Endothelial cell of umbilical vein (primary cell): ENCODE data around the gene NAPB. TPM values are rescaled to one million over a fixed set of nuclear protein-coding genes. Genes with fewer than 3 reads are reported as not detected.

Experiments used
- BruUV-seq: library from RNA; stranded (reverse); fragments of 400-500 nt; replicated peaks from 2 replicates; lab custom pipeline; 2021; lab: Mats Ljungman, UMichigan
- CTCF ChIA-PET: fragments of 300-600, 350-600 bp; sonication (Branson Sonifier 250); formaldehyde crosslinking; loops from one replicate; lab custom pipeline; 2021; ENCODE audit warnings: antibody characterized with exemption, inconsistent platforms; lab: Charles Lee
- POLR2A ChIA-PET: fragments of 300-600, 350-600 bp; sonication (Branson Sonifier 250); formaldehyde crosslinking; loops from one replicate; lab custom pipeline; 2021; ENCODE audit warnings: antibody characterized with exemption, inconsistent platforms; lab: Charles Lee
- DNase-seq: peaks from one replicate; pipeline ENCODE4 v3.0.0-alpha.2; 2011; ENCODE audit warnings: low read depth, low spot score
- FAIRE-seq: peaks from 2 replicates; lab custom pipeline; 2011; peaks lifted over from hg19 to GRCh38; lab: Jason Lieb, UNC
- H2AFZ ChIP-seq: 2 replicates; pipeline ENCODE4 v1.6.0; 2012; ENCODE audit warnings: low read depth, low read length, control low read depth, inconsistent platforms
- H3K27ac ChIP-seq: 2 replicates; pipeline ENCODE4 v1.5.1; 2011; ENCODE audit warnings: low read depth, mild to moderate bottlenecking, control low read depth, low read length, moderate library complexity; ENCODE audit not compliant: insufficient read depth
- H3K27me3 ChIP-seq, 2 experiments: 2 replicates each; pipeline versions ENCODE4 v1.6.0 to v1.6.1; 2011; ENCODE audit warnings: low read length in 2 of 2, mixed read lengths in 1 of 2; ENCODE audit not compliant: control insufficient read depth in 2 of 2, insufficient read depth in 2 of 2
- H3K36me3 ChIP-seq, 2 experiments: 2 replicates in 1 of 2; 3 replicates in 1 of 2; pipeline ENCODE4 v1.5.1; 2011; ENCODE audit warnings: low read length in 2 of 2, mild to moderate bottlenecking in 1 of 2, moderate library complexity in 1 of 2; ENCODE audit not compliant: control insufficient read depth in 2 of 2, insufficient read depth in 2 of 2; ENCODE audit errors: extremely low read depth in 1 of 2
- H3K4me1 ChIP-seq: 3 replicates; pipeline ENCODE4 v1.5.1; 2011; ENCODE audit warnings: mild to moderate bottlenecking, low read length; ENCODE audit not compliant: control insufficient read depth, insufficient read depth; ENCODE audit errors: extremely low read depth
- H3K4me2 ChIP-seq: 2 replicates; pipeline ENCODE4 v1.6.1; 2011; ENCODE audit warnings: low read length, control low read depth, mixed read lengths; ENCODE audit not compliant: insufficient read depth
- H3K4me3 ChIP-seq, 3 experiments: fragments of 200-600 bp in 1 of 3; sonication (generic), shearing (Covaris generic) in 1 of 3; replicated peaks in 1 of 3; 2 replicates each; pipeline ENCODE4 v1.5.1; 2011 to 2016; ENCODE audit warnings: control low read depth in 3 of 3, low read length in 3 of 3, mild to moderate bottlenecking in 2 of 3, inconsistent platforms in 1 of 3, low read depth in 1 of 3, moderate library complexity in 1 of 3; ENCODE audit not compliant: insufficient read depth in 1 of 3
- H3K79me2 ChIP-seq: 2 replicates; pipeline ENCODE4 v1.6.0; 2012; ENCODE audit warnings: low read length, inconsistent platforms; ENCODE audit not compliant: control insufficient read depth, insufficient read depth
- H3K9ac ChIP-seq: replicated peaks from 2 replicates; pipeline ENCODE3; 2011; ENCODE audit warnings: low read length, control low read depth; ENCODE audit not compliant: insufficient read depth; ENCODE audit errors: extremely low read depth
- H3K9me1 ChIP-seq: replicated peaks from 3 replicates; pipeline ENCODE4 v1.6.0; 2011; ENCODE audit warnings: mild to moderate bottlenecking, low read length; ENCODE audit not compliant: control insufficient read depth, insufficient read depth; ENCODE audit errors: extremely low read depth
- H3K9me3 ChIP-seq: replicated peaks from 2 replicates; pipeline ENCODE4 v1.5.1; 2012; ENCODE audit warnings: low read length, inconsistent platforms; ENCODE audit not compliant: control insufficient read depth, insufficient read depth
- H4K20me1 ChIP-seq: replicated peaks from 2 replicates; pipeline ENCODE3; 2011; ENCODE audit warnings: mild to moderate bottlenecking, low read length; ENCODE audit not compliant: control insufficient read depth, insufficient read depth; ENCODE audit errors: extremely low read depth
- CTCF ChIP-seq, 2 donors: IDR thresholded peaks; 1 replicate in 1 of 2; 2 replicates in 1 of 2; pipeline ENCODE4 v1.5.1; 2011; ENCODE audit warnings: low read length in 2 of 2, mild to moderate bottlenecking in 2 of 2, moderate library complexity in 2 of 2, control low read depth in 1 of 2, inconsistent platforms in 1 of 2, low read depth in 1 of 2; ENCODE audit not compliant: insufficient read depth in 1 of 2; ENCODE audit errors: extremely low read depth in 1 of 2
- EZH2 ChIP-seq: IDR thresholded peaks from 2 replicates; pipeline ENCODE4 v1.6.1; 2012; ENCODE audit warnings: borderline replicate concordance, low read depth, mild to moderate bottlenecking, moderate library complexity, low read length, inconsistent platforms; ENCODE audit not compliant: severe bottlenecking
- GATA2 ChIP-seq: IDR thresholded peaks from 2 replicates; pipeline ENCODE4 v1.7.0; 2011; ENCODE audit warnings: low read depth, mild to moderate bottlenecking, moderate library complexity, mixed read lengths, low read length; ENCODE audit not compliant: insufficient read length, insufficient read depth
- JUN ChIP-seq: IDR thresholded peaks from 2 replicates; pipeline ENCODE4 v1.6.1; 2011; ENCODE audit warnings: borderline replicate concordance, low read depth; ENCODE audit not compliant: insufficient read length, insufficient read depth
- MYC ChIP-seq: IDR thresholded peaks from one replicate; pipeline ENCODE4 v1.6.1; 2011; ENCODE audit warnings: mild to moderate bottlenecking, low read depth, low read length
- POLR2AphosphoS5 ChIP-seq: IDR thresholded peaks from 2 replicates; pipeline ENCODE4 v1.6.1; 2012; ENCODE audit warnings: low read depth, mild to moderate bottlenecking, control low read depth, low read length, moderate library complexity; ENCODE audit not compliant: insufficient read depth
- dilution Hi-C: fragments of 300-500 bp; cut with MboI; formaldehyde crosslinking; loops from one replicate; pipeline ENCODE4 v1.15.0; 2019; ENCODE audit warnings: low sequenced_read_pairs; ENCODE audit not compliant: extremely low pct_ligation_motif_present
- intact Hi-C: fragments of 100-400 bp; cut with micrococcal nuclease; formaldehyde crosslinking; loops from one replicate; pipeline ENCODE4 v1.10.0; 2022
- polyA plus RNA-seq, 4 experiments: library from polyadenylated mRNA; depleted of rRNA in 3 of 4; stranded (reverse) in 3 of 4; unstranded in 1 of 4; fragments of >200 nt; gene quantifications; 2 replicates each; pipeline versions ENCODE4 v1.2.1 to v1.2.3, GENCODE V29; 2011 to 2012; ENCODE audit warnings: missing spikeins in 1 of 4
- total RNA-seq: library from RNA; stranded (reverse); gene quantifications from 2 replicates; pipeline ENCODE4 v1.2.3, GENCODE V29; 2021
- TF ChIP-seq, protein P1 (sequence below): IDR thresholded peaks from 2 replicates; pipeline ENCODE4 v1.6.1; 2011; ENCODE audit not compliant: insufficient read depth, insufficient read length

The NAPB gene
- total and polyA plus RNA-seq, 2 donors (not counting 3 experiments of a cell fraction or from before 2014, with no cell fraction given): 4.7 to 10.1 TPM

DNA sequence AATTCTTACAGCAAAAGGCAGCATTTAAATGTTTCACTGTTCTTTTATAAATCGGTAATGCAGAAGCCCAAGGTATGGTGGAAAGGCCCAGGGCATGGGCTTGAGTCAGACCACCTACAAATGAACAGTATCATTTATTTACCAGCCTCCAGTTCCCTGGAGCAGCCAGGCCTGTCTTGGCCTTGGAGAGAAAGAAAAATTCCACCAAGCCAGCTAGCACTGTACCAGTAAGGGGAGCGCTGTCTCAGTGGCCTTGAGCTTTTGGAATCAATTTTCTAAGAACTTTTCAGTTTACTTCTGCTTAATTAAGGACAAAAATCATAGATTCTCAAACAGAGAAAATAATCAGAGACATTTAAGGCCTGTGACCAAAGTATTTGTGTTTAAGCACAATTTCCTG is 12.3 kb downstream of the NAPB start:
- H3K9me3 ChIP-seq: no peaks in the 10 kb centered on the region
- FAIRE-seq (no peak), DNase-seq (no peak)
- TF ChIP-seq MYC (no peak), CTCF (IDR thresholded peaks at IDR 0.05; ENCODE audit: extremely low read depth in 1 of 2, insufficient read depth in 1 of 2, low read depth in 1 of 2, low read length in 2 of 2) (no peak), EZH2 (no peak), GATA2 (no peak), POLR2AphosphoS5 (no peak), JUN (no peak)
- TF ChIP-seq, protein P1, sequence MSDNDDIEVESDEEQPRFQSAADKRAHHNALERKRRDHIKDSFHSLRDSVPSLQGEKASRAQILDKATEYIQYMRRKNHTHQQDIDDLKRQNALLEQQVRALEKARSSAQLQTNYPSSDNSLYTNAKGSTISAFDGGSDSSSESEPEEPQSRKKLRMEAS: no peak
- ChIA-PET CTCF (no interaction called here), POLR2A (no interaction called here)
- no peak overlapping the region for H2AFZ ChIP-seq
- H4K20me1 ChIP-seq: peaks cover 6% of the 10 kb centered on the region
- H3K36me3 ChIP-seq: no peaks in the 10 kb centered on the region
- H3K9me1 ChIP-seq: no peaks in the 10 kb centered on the region
- BruUV-seq: no TSS peak
- H3K27me3 ChIP-seq: no peaks in the 10 kb centered on the region
- dilution Hi-C loops (no loop called here), intact Hi-C loops (no loop called here)
- H3K9ac ChIP-seq: no peak overlapping the region
- H3K27ac ChIP-seq: no peak overlapping the region
- H3K4me1 ChIP-seq: no peaks in the 10 kb centered on the region
- H3K4me2 ChIP-seq: no peak overlapping the region
- H3K4me3 ChIP-seq: no peak overlapping the region
- peaks cover 91% of the 10 kb centered on the region for H3K79me2 ChIP-seq
